Measurements from ENCODE around the gene MCL1. TPM values are rescaled to one million over a fixed set of nuclear protein-coding genes. Genes with fewer than 3 reads are reported as not detected.

The MCL1 gene
- total and polyA plus RNA-seq, 2 of the 13 experiments (the other 11 are each of a cell fraction or from before 2014, with no cell fraction given), result 69.5 to 125 TPM

- TF ChIP-seq ZNF792 (CRISPR knock-in tag; IDR thresholded peaks at IDR 0.05) (0 out of 2 replicates have a peak, but pooled peaks have one; percentile 41), ZBTB44 (CRISPR knock-in tag; IDR thresholded peaks at IDR 0.05) (no peak), ARID5B (CRISPR knock-in tag; IDR thresholded peaks at IDR 0.05) (peak; percentile 86), AGO2 (optimal IDR thresholded peaks at IDR 0.05; ENCODE audit: low read depth, low read length) (peak; percentile 27), SALL1 (CRISPR knock-in tag; IDR thresholded peaks at IDR 0.05) (peak; percentile 79), ERF (CRISPR knock-in tag; IDR thresholded peaks at IDR 0.05) (peak; percentile 50; the same call in 1 of the 2 replicates), RBAK (CRISPR knock-in tag; IDR thresholded peaks at IDR 0.05) (no peak), ZSCAN9 (CRISPR knock-in tag; IDR thresholded peaks at IDR 0.05; ENCODE audit: borderline replicate concordance) (no peak), ZSCAN31 (CRISPR knock-in tag; IDR thresholded peaks at IDR 0.05; ENCODE audit: low read depth) (no peak), ZNF839 (CRISPR knock-in tag; IDR thresholded peaks at IDR 0.05; ENCODE audit: borderline replicate concordance) (no peak), ZNF782 (CRISPR knock-in tag; IDR thresholded peaks at IDR 0.05; ENCODE audit: borderline replicate concordance) (no peak), KDM5B (CRISPR knock-in tag; IDR thresholded peaks at IDR 0.05; ENCODE audit: borderline replicate concordance) (no peak), ZNF558 (CRISPR knock-in tag; IDR thresholded peaks at IDR 0.05; ENCODE audit: borderline replicate concordance) (no peak), MBD4 (IDR thresholded peaks at IDR 0.05; ENCODE audit: borderline replicate concordance, low read length) (no peak), ATF2 (CRISPR knock-in tag; IDR thresholded peaks at IDR 0.05) (peak; percentile 73; the same call in 1 of the 2 replicates), TEAD2 (CRISPR knock-in tag; IDR thresholded peaks at IDR 0.05) (no peak), ZNF563 (CRISPR knock-in tag; IDR thresholded peaks at IDR 0.05) (no peak)
- TF ChIP-seq, protein P1, sequence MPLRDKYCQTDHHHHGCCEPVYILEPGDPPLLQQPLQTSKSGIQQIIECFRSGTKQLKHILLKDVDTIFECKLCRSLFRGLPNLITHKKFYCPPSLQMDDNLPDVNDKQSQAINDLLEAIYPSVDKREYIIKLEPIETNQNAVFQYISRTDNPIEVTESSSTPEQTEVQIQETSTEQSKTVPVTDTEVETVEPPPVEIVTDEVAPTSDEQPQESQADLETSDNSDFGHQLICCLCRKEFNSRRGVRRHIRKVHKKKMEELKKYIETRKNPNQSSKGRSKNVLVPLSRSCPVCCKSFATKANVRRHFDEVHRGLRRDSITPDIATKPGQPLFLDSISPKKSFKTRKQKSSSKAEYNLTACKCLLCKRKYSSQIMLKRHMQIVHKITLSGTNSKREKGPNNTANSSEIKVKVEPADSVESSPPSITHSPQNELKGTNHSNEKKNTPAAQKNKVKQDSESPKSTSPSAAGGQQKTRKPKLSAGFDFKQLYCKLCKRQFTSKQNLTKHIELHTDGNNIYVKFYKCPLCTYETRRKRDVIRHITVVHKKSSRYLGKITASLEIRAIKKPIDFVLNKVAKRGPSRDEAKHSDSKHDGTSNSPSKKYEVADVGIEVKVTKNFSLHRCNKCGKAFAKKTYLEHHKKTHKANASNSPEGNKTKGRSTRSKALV (CRISPR knock-in tag; IDR thresholded peaks at IDR 0.05), result peak; percentile 71; the same call in 1 of the 2 replicates
Observed at GRCh38 chr1:150567717-150568593, 11.5 kb downstream of the MCL1 start (continued).
